WTC11 (cell line): ENCODE data around the gene SPACA9. TPM values are rescaled to one million over a fixed set of nuclear protein-coding genes. Genes with fewer than 3 reads are reported as not detected.

Experiments
- ATAC-seq: fragments of 200-7000 bp; cut with Tn5 transposase; 2 replicates; pipeline ENCODE4 v1.10.0; 2021; ENCODE audit warnings: mild to moderate bottlenecking, moderate library complexity
- CTCF ChIA-PET: fragments of 300-600 bp; sonication (Branson Sonifier 250); formaldehyde crosslinking; loops from one replicate; lab custom pipeline; 2021; ENCODE audit warnings: antibody characterized with exemption; lab: Charles Lee
- POLR2A ChIA-PET: fragments of 350-600 bp; sonication (Branson Sonifier 250); formaldehyde crosslinking; loops from one replicate; lab custom pipeline; 2021; ENCODE audit warnings: antibody characterized with exemption; lab: Charles Lee
- DNase-seq: peaks from one replicate; pipeline ENCODE4 v3.0.0; 2021; ENCODE audit warnings: low spot score
- H3K27ac Mint-ChIP-seq: 2 replicates; pipeline ENCODE4 v1.8.0; 2021; ENCODE audit warnings: mixed read lengths
- H3K27me3 Mint-ChIP-seq: 2 replicates; pipeline ENCODE4 v1.8.0; 2021; ENCODE audit warnings: low read depth, mild to moderate bottlenecking, moderate library complexity, mixed read lengths
- H3K36me3 Mint-ChIP-seq: 2 replicates; pipeline ENCODE4 v1.8.0; 2021; ENCODE audit warnings: mixed read lengths
- H3K4me1 Mint-ChIP-seq: 2 replicates; pipeline ENCODE4 v1.8.0; 2022; ENCODE audit warnings: mixed read lengths
- H3K4me3 Mint-ChIP-seq: 2 replicates; pipeline ENCODE4 v1.8.0; 2021; ENCODE audit warnings: mild to moderate bottlenecking, moderate library complexity, mixed read lengths
- H3K9me3 Mint-ChIP-seq: 2 replicates; pipeline ENCODE4 v1.8.0; 2021; ENCODE audit warnings: mixed read lengths
- ATF1 ChIP-seq: sonication (generic); formaldehyde crosslinking; IDR thresholded peaks from 2 replicates; pipeline ENCODE4 v1.8.1; 2023; ENCODE audit warnings: mild to moderate bottlenecking, moderate library complexity, missing genetic modification reagents
- CREB1 ChIP-seq: sonication (generic); formaldehyde crosslinking; IDR thresholded peaks from 2 replicates; pipeline ENCODE4 v1.8.0; 2023; ENCODE audit warnings: mild to moderate bottlenecking, missing genetic modification reagents
- CREM ChIP-seq: sonication (generic); formaldehyde crosslinking; IDR thresholded peaks from 2 replicates; pipeline ENCODE4 v1.8.1; 2022; ENCODE audit warnings: mild to moderate bottlenecking, missing genetic modification reagents, moderate library complexity
- CTCF ChIP-seq: fragments of 200-600 bp; IDR thresholded peaks from 2 replicates; pipeline ENCODE4 v1.8.0; 2022; ENCODE audit warnings: antibody characterized with exemption
- ERG ChIP-seq: fragments of 250-450 bp; sonication (Bioruptor Pico); IDR thresholded peaks from 2 replicates; pipeline ENCODE4 v1.8.0; 2021; ENCODE audit warnings: mild to moderate bottlenecking
- FOXP1 ChIP-seq: sonication (generic); formaldehyde crosslinking; IDR thresholded peaks from 2 replicates; pipeline ENCODE4 v1.8.0; 2022; ENCODE audit warnings: missing genetic modification reagents, mild to moderate bottlenecking, moderate library complexity, borderline replicate concordance
- FOXP4 ChIP-seq: sonication (generic); formaldehyde crosslinking; IDR thresholded peaks from 2 replicates; pipeline ENCODE4 v1.8.0; 2022; ENCODE audit warnings: mild to moderate bottlenecking, missing genetic modification reagents
- IRF2 ChIP-seq: sonication (generic); formaldehyde crosslinking; IDR thresholded peaks from 2 replicates; pipeline ENCODE4 v1.8.0; 2022; ENCODE audit warnings: low read depth, missing genetic modification reagents, borderline replicate concordance
- JUN ChIP-seq: sonication (generic); formaldehyde crosslinking; IDR thresholded peaks from 2 replicates; pipeline ENCODE4 v1.8.0; 2023; ENCODE audit warnings: mild to moderate bottlenecking, missing genetic modification reagents
- MYBL2 ChIP-seq: sonication (generic); formaldehyde crosslinking; IDR thresholded peaks from 2 replicates; pipeline ENCODE4 v1.8.1; 2023; ENCODE audit warnings: mild to moderate bottlenecking, moderate library complexity, missing genetic modification reagents
- NFYB ChIP-seq: sonication (generic); formaldehyde crosslinking; conservative IDR thresholded peaks from 2 replicates; pipeline ENCODE4 v1.8.0; 2022; ENCODE audit warnings: low read depth, missing genetic modification reagents
- NR1H2 ChIP-seq: sonication (generic); formaldehyde crosslinking; IDR thresholded peaks from 2 replicates; pipeline ENCODE4 v1.9.0; 2021; ENCODE audit warnings: mild to moderate bottlenecking, moderate library complexity, missing genetic modification reagents
- TP53 ChIP-seq: sonication (generic); formaldehyde crosslinking; IDR thresholded peaks from 2 replicates; pipeline ENCODE4 v1.8.1; 2023; ENCODE audit warnings: mild to moderate bottlenecking, missing genetic modification reagents
- ZNF317 ChIP-seq: sonication (generic); formaldehyde crosslinking; IDR thresholded peaks from 2 replicates; pipeline ENCODE4 v1.8.1; 2023; ENCODE audit warnings: low read depth, mild to moderate bottlenecking, moderate library complexity, missing genetic modification reagents, borderline replicate concordance
- total RNA-seq: library from RNA; stranded (reverse); gene quantifications from 3 replicates; pipeline ENCODE4 v1.2.3, GENCODE V29; 2021
- TF ChIP-seq, protein P1 (sequence below): sonication (generic); formaldehyde crosslinking; IDR thresholded peaks from 2 replicates; pipeline ENCODE4 v1.8.1; 2023; ENCODE audit warnings: mild to moderate bottlenecking, missing genetic modification reagents, moderate library complexity
- TF ChIP-seq, protein P2 (sequence below): sonication (generic); formaldehyde crosslinking; conservative IDR thresholded peaks from 2 replicates; pipeline ENCODE4 v1.8.1; 2022; ENCODE audit warnings: mild to moderate bottlenecking, missing genetic modification reagents
- TF ChIP-seq, protein P3 (sequence below): fragments of 250-450 bp; sonication (Bioruptor Pico); IDR thresholded peaks from 2 replicates; pipeline ENCODE4 v1.9.0; 2021; ENCODE audit warnings: moderate library complexity, mild to moderate bottlenecking, inconsistent platforms, borderline replicate concordance
- TF ChIP-seq, protein P4 (sequence below): fragments of 250-450 bp; sonication (Bioruptor Pico); IDR thresholded peaks from 2 replicates; pipeline ENCODE4 v2.1.2; 2022; ENCODE audit warnings: mild to moderate bottlenecking, moderate library complexity

Gene SPACA9
- total RNA-seq, 1 experiment from 2014 or later = 0.48 TPM

DNA sequence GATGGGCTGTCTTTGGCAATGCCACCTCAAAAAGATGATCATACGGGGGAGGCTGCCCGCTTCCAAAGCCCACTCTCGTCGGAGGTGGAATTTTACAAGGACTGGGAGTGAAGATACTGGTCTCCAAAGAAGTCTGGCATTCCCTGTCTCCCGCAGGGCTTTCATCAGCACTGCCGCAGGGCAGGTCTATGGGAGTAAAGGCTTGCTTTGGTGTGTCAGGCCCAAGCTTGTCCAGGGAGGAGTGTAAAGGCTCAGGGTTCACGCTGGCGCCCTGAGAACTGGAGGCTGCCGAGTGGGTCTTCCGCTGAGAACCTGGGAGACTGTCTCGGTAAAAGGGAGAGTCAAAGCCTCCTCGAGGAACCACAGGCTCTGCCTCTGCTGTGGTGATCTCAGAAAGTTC lies 27.0 kb downstream of the SPACA9 start:
- no peak for ATAC-seq
- ChIA-PET CTCF (interaction anchor here (1.1 kb wide), 1 partner anchor 92 kb away, joined by 3 read pairs; no protein-coding TSS in a partner anchor), POLR2A (no interaction called here)
- Mint-ChIP-seq H3K4me1 (peaks cover 24% of the 10 kb centered on the region), H3K27ac (peak overlapping the region; percentile 37), H3K9me3 (no peaks in the 10 kb centered on the region), H3K36me3 (peaks cover 24% of the 10 kb centered on the region), H3K4me3 (no peak overlapping the region), H3K27me3 (no peaks in the 10 kb centered on the region)
- TF ChIP-seq FOXP4 (CRISPR knock-in tag) = no peak
- no peak for TF ChIP-seq IRF2 (CRISPR knock-in tag)
- no peak for TF ChIP-seq CREM (CRISPR knock-in tag)
- no peak for TF ChIP-seq FOXP1 (CRISPR knock-in tag)
- no peak for DNase-seq

DNA sequence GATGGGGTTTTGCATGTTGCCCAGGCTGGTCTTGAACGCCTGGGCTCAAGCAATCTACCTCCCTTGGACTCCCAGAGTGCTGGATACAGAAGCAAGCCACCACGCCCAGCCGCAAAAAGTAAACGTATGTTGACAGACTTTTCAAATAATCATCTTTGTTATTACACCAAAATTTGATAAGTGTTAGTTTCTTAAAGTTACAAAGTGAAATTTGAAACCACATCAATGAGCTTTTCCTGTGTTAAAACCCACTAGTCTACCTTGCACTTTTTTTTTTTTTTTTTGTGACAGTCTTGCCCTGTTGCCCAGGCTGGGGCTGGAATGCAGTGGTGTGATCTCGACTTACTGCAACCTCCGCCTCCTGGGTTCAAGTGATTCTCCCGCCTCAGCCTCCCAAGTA lies 29.9 kb downstream of the SPACA9 start:
- peaks cover 12% of the 10 kb centered on the region for H3K4me1 Mint-ChIP-seq
- H3K27me3 Mint-ChIP-seq = no peaks in the 10 kb centered on the region
- H3K27ac Mint-ChIP-seq = no peak overlapping the region
- CTCF ChIA-PET = interaction anchor here (0.8 kb wide), 1 partner anchor 60 kb away, joined by 3 read pairs; no protein-coding TSS in a partner anchor
- no peak for DNase-seq
- ATAC-seq = no peak
- H3K9me3 Mint-ChIP-seq = no peaks in the 10 kb centered on the region
- H3K36me3 Mint-ChIP-seq = peaks cover 22% of the 10 kb centered on the region
- POLR2A ChIA-PET = no interaction called here
- TF ChIP-seq, protein P1, sequence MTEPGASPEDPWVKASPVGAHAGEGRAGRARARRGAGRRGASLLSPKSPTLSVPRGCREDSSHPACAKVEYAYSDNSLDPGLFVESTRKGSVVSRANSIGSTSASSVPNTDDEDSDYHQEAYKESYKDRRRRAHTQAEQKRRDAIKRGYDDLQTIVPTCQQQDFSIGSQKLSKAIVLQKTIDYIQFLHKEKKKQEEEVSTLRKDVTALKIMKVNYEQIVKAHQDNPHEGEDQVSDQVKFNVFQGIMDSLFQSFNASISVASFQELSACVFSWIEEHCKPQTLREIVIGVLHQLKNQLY (CRISPR knock-in tag) = no peak
- TF ChIP-seq NFYB (CRISPR knock-in tag) (no peak), ATF1 (CRISPR knock-in tag) (no peak), CREB1 (no peak), MYBL2 (CRISPR knock-in tag) (no peak), TP53 (CRISPR knock-in tag) (no peak), ZNF317 (CRISPR knock-in tag) (no peak), CTCF (no peak)
- TF ChIP-seq, protein P2, sequence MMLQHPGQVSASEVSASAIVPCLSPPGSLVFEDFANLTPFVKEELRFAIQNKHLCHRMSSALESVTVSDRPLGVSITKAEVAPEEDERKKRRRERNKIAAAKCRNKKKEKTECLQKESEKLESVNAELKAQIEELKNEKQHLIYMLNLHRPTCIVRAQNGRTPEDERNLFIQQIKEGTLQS (CRISPR knock-in tag) = no peak
- TF ChIP-seq, protein P3, sequence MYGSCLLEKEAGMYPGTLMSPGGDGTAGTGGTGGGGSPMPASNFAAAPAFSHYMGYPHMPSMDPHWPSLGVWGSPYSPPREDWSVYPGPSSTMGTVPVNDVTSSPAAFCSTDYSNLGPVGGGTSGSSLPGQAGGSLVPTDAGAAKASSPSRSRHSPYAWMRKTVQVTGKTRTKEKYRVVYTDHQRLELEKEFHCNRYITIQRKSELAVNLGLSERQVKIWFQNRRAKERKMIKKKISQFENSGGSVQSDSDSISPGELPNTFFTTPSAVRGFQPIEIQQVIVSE = no peak
- TF ChIP-seq, protein P4, sequence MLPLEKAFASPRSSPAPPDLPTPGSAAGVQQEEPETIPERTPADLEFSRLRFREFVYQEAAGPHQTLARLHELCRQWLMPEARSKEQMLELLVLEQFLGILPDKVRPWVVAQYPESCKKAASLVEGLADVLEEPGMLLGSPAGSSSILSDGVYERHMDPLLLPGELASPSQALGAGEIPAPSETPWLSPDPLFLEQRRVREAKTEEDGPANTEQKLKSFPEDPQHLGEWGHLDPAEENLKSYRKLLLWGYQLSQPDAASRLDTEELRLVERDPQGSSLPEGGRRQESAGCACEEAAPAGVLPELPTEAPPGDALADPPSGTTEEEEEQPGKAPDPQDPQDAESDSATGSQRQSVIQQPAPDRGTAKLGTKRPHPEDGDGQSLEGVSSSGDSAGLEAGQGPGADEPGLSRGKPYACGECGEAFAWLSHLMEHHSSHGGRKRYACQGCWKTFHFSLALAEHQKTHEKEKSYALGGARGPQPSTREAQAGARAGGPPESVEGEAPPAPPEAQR = no peak
- TF ChIP-seq, all 79 proteins: peak for 0
- H3K4me3 Mint-ChIP-seq = no peak overlapping the region

DNA sequence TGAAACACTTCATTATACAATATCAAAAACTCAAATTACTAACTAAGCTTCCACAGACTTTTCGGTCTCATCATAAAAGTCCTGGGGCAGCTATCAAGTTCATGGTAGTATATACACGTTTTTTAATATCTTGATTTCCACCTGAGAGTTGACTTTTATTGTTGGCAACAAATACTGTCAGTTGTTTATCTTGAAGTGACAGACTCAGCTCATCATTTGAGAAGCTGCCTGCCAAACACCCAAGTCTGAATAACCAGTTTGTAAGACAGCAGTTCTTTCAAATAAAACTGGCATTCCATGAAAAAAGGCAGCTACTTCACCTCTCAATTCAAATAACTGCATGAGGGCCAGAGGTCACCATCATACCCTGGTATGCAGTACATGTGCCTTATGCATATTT lies 30.6 kb downstream of the SPACA9 start:
- Mint-ChIP-seq H3K9me3 (no peaks in the 10 kb centered on the region), H3K27me3 (no peaks in the 10 kb centered on the region), H3K4me1 (peaks cover 6% of the 10 kb centered on the region), H3K27ac (no peak overlapping the region), H3K4me3 (no peak overlapping the region), H3K36me3 (peaks cover 22% of the 10 kb centered on the region)
- DNase-seq = no peak
- CTCF ChIA-PET = no interaction called here
- ATAC-seq = no peak
- POLR2A ChIA-PET = interaction anchor here (0.9 kb wide), 1 partner anchor 35 kb away, joined by 16 read pairs; the partner anchor contains the start of gene TSC1
- TF ChIP-seq NR1H2 (CRISPR knock-in tag) = no peak
- no peak for TF ChIP-seq ERG (CRISPR knock-in tag)
- no peak for TF ChIP-seq CTCF
- TF ChIP-seq JUN (CRISPR knock-in tag) = no peak
